GM12878 (cell line): Measurements from ENCODE around the gene MARCHF4. TPM values are rescaled to one million over a fixed set of nuclear protein-coding genes. Genes with fewer than 3 reads are reported as not detected.

Source experiments
- ATAC-seq: fragments of 200-7000 bp; cut with Tn5 transposase; 3 replicates; pipeline ENCODE4 v1.9.1; 2020; ENCODE audit warnings: mild to moderate bottlenecking, moderate library complexity
- BruUV-seq: library from RNA; stranded (reverse); fragments of 400-500 nt; replicated peaks from 2 replicates; lab custom pipeline; 2021; lab: Mats Ljungman, UMichigan
- CTCF ChIA-PET: fragments of 300-600 bp; sonication (Branson Sonifier 250); formaldehyde crosslinking; extraction: SDS; loops from one replicate; lab custom pipeline; 2021; ENCODE audit warnings: inconsistent platforms; lab: Yijun Ruan, JAX
- POLR2A ChIA-PET: fragments of 350-600 bp; formaldehyde crosslinking; extraction: SDS; loops from one replicate; lab custom pipeline; 2021; ENCODE audit warnings: inconsistent platforms; lab: Charles Lee
- RAD21 ChIA-PET: fragments of 300-600 bp; sonication (Branson Sonifier 250); formaldehyde crosslinking; loops from one replicate; lab custom pipeline; 2023; ENCODE audit warnings: antibody characterized with exemption; ENCODE audit not compliant: unreplicated experiment; lab: Charles Lee
- SMC1A ChIA-PET: fragments of 300-600 bp; sonication (Branson Sonifier 250); formaldehyde crosslinking; loops from one replicate; lab custom pipeline; 2023; ENCODE audit not compliant: unreplicated experiment, uncharacterized antibody; lab: Charles Lee
- DNase-seq: peaks from one replicate; pipeline ENCODE4 v3.0.0-alpha.2; 2011; ENCODE audit warnings: low read depth, low spot score
- FAIRE-seq: peaks from 3 replicates; lab custom pipeline; 2011; peaks lifted over from hg19 to GRCh38; lab: Jason Lieb, UNC
- H2AFZ ChIP-seq: 2 replicates; pipeline ENCODE4 v1.6.0; 2011; ENCODE audit warnings: low read depth, low read length, control low read depth; ENCODE audit not compliant: control insufficient read depth
- H3K27ac ChIP-seq: 2 replicates; pipeline ENCODE4 v1.5.1; 2011; ENCODE audit warnings: control low read depth; ENCODE audit not compliant: control insufficient read depth, insufficient read depth
- H3K27me3 ChIP-seq, 2 experiments: replicated peaks in 1 of 2; 2 replicates each; pipeline versions ENCODE4 v1.6.0 to v1.6.1; 2011; ENCODE audit warnings: low read length in 1 of 2; ENCODE audit not compliant: control insufficient read depth in 2 of 2, insufficient read depth in 2 of 2
- H3K36me3 ChIP-seq, 2 experiments: 2 replicates each; pipeline ENCODE4 v1.5.1; 2011; ENCODE audit warnings: low read length in 1 of 2; ENCODE audit not compliant: control insufficient read depth in 2 of 2, insufficient read depth in 2 of 2
- H3K4me1 ChIP-seq: 2 replicates; pipeline ENCODE4 v1.6.1; 2011; ENCODE audit warnings: mild to moderate bottlenecking, low read length, moderate library complexity, mixed read lengths; ENCODE audit not compliant: control insufficient read depth, insufficient read depth
- H3K4me2 ChIP-seq: 2 replicates; pipeline ENCODE4 v1.6.0; 2011; ENCODE audit warnings: control low read depth; ENCODE audit not compliant: control insufficient read depth, insufficient read depth
- H3K4me3 ChIP-seq: fragments of 200-600 bp; sonication (generic); 2 replicates; pipeline ENCODE4 v1.5.1; 2016
- H3K79me2 ChIP-seq: 2 replicates; pipeline ENCODE4 v1.6.0; 2011; ENCODE audit warnings: low read length; ENCODE audit not compliant: control insufficient read depth, insufficient read depth
- H3K9ac ChIP-seq: 2 replicates; pipeline ENCODE4 v1.8.0; 2011; ENCODE audit warnings: low read length, control low read depth, mixed read lengths; ENCODE audit not compliant: control insufficient read depth, insufficient read depth
- H3K9me3 ChIP-seq: replicated peaks from 3 replicates; pipeline ENCODE4 v1.5.1; 2011; ENCODE audit warnings: mild to moderate bottlenecking, low read length; ENCODE audit not compliant: control insufficient read depth, insufficient read depth
- H4K20me1 ChIP-seq: 2 replicates; pipeline ENCODE4 v1.6.0; 2011; ENCODE audit not compliant: control insufficient read depth, insufficient read depth
- CBX5 ChIP-seq: sonication (generic); IDR thresholded peaks from 2 replicates; pipeline ENCODE4 v1.6.1; 2016; ENCODE audit warnings: low read depth, moderate library complexity, mild to moderate bottlenecking, inconsistent platforms
- EZH2 ChIP-seq: IDR thresholded peaks from 2 replicates; pipeline ENCODE4 v1.6.1; 2012; ENCODE audit warnings: low read depth, mild to moderate bottlenecking, control low read depth, inconsistent platforms, low read length, borderline replicate concordance; ENCODE audit not compliant: control insufficient read depth
- HDGF ChIP-seq: fragments of 450-650 bp; IDR thresholded peaks from 2 replicates; pipeline ENCODE4 v1.6.1; 2016; ENCODE audit warnings: antibody characterized with exemption
- IKZF2 ChIP-seq, 2 experiments: fragments of 450-650 bp; IDR thresholded peaks; 2 replicates each; pipeline ENCODE4 v1.6.1; 2017; ENCODE audit warnings: mild to moderate bottlenecking in 2 of 2, moderate library complexity in 2 of 2
- IRF4 ChIP-seq: IDR thresholded peaks from 2 replicates; pipeline ENCODE4 v1.6.1; 2011; ENCODE audit warnings: low read depth, low read length
- IRF5 ChIP-seq: fragments of 450-650 bp; IDR thresholded peaks from 2 replicates; pipeline ENCODE4 v1.6.1; 2017; ENCODE audit warnings: borderline replicate concordance
- MYB ChIP-seq: fragments of 150-350 bp; IDR thresholded peaks from 2 replicates; pipeline ENCODE4 v1.6.1; 2014; ENCODE audit warnings: mild to moderate bottlenecking, low read depth, low read length, borderline replicate concordance
- NFYA ChIP-seq: IDR thresholded peaks from 2 replicates; pipeline ENCODE4 v1.6.1; 2011; ENCODE audit warnings: low read depth, mild to moderate bottlenecking, low read length, improper control_type of control experiment, borderline replicate concordance
- NR2C1 ChIP-seq: fragments of 450-650 bp; IDR thresholded peaks from 2 replicates; pipeline ENCODE4 v1.6.1; 2017; ENCODE audit warnings: antibody characterized with exemption, mild to moderate bottlenecking, moderate library complexity
- POLR2A ChIP-seq: IDR thresholded peaks from 2 replicates; pipeline ENCODE4 v1.6.1; 2011; ENCODE audit warnings: low read depth, mild to moderate bottlenecking, low read length
- RCOR1 ChIP-seq: conservative IDR thresholded peaks from 2 replicates; pipeline ENCODE4 v1.6.1; 2012; ENCODE audit warnings: low read depth, low read length, improper control_type of control experiment
- SP1 ChIP-seq: IDR thresholded peaks from one replicate; pipeline ENCODE4 v1.6.1; 2011; ENCODE audit warnings: low read depth, low read length
- USF1 ChIP-seq: IDR thresholded peaks from 2 replicates; pipeline ENCODE4 v1.6.1; 2011; ENCODE audit warnings: borderline replicate concordance, low read depth, mild to moderate bottlenecking, moderate library complexity, mixed read lengths, low read length; ENCODE audit not compliant: insufficient read depth; ENCODE audit errors: extremely low read length
- WRNIP1 ChIP-seq: IDR thresholded peaks from 2 replicates; pipeline ENCODE4 v1.6.1; 2011; ENCODE audit warnings: low read depth, low read length, improper control_type of control experiment, borderline replicate concordance
- ZNF217 ChIP-seq: fragments of 450-650 bp; IDR thresholded peaks from 2 replicates; pipeline ENCODE4 v1.6.1; 2017; ENCODE audit warnings: antibody characterized with exemption, mild to moderate bottlenecking
- whole genome bisulfite sequencing: methylation state at CpG from one replicate; pipeline ENCODE4 v1.1.6; 2016; ENCODE audit warnings: low lambda C conversion rate; ENCODE audit not compliant: insufficient replicate concordance, insufficient coverage; ENCODE audit errors: missing lambda C conversion rate; 5-methylcytosine and 5-hydroxymethylcytosine counted together
- in situ Hi-C: fragments of 300-500 bp; cut with MboI; formaldehyde crosslinking; loops from 9 replicates; pipeline ENCODE4 v1.14.3; 2018; ENCODE audit warnings: mixed read lengths
- intact Hi-C: fragments of 100-400 bp; cut with micrococcal nuclease; formaldehyde crosslinking; loops from one replicate; pipeline ENCODE4 v1.14.2; 2022; ENCODE audit not compliant: unreplicated experiment
- polyA plus RNA-seq, 11 experiments: library from polyadenylated mRNA; depleted of rRNA in 4 of 11; unstranded in 6 of 11; stranded (reverse) in 5 of 11; fragments of >200 nt; fragmentation: Nextera tagmentation in 4 of 11; fragmentation: Illumina TruSeq in 1 of 11; extraction: Ambion mirVana in 4 of 11; extraction: Trizol in 1 of 11; gene quantifications; 1 replicate in 1 of 11; 2 replicates in 10 of 11; pipeline versions ENCODE4 v1.2.1 to v1.2.3, GENCODE V29; 2011 to 2016; ENCODE audit warnings: inconsistent platforms in 2 of 11, missing spikeins in 2 of 11, low read depth in 1 of 11
- total RNA-seq, 4 experiments: library from RNA; depleted of rRNA in 3 of 4; stranded (reverse); fragments of >200 nt in 3 of 4; fragmentation: Illumina TruSeq in 1 of 4; extraction: Trizol in 1 of 4; gene quantifications; 2 replicates each; pipeline versions ENCODE4 v1.2.1 to v1.2.3, GENCODE V29; 2013 to 2021
- TF ChIP-seq, protein P1 (sequence below): fragments of 450-650 bp; formaldehyde crosslinking; IDR thresholded peaks from 2 replicates; pipeline ENCODE4 v1.5.0; 2022; ENCODE audit warnings: mild to moderate bottlenecking, missing genetic modification characterization
- TF ChIP-seq, protein P2 (sequence below): IDR thresholded peaks from 2 replicates; pipeline ENCODE4 v1.6.1; 2012; ENCODE audit warnings: low read depth, low read length, improper control_type of control experiment

Gene MARCHF4
- total and polyA plus RNA-seq, 10 of the 15 experiments (the other 5 are each of a cell fraction or from before 2014, with no cell fraction given): not detected

GRCh38 chr2:216372761-216373291, 543 bp upstream of the MARCHF4 start:
- DNase-seq: no peak

More at GRCh38 chr2:216372761-216373291, 543 bp upstream of the MARCHF4 start:
- no peak for TF ChIP-seq WRNIP1
- TF ChIP-seq IRF4: no peak
- no peak for TF ChIP-seq HDGF
- TF ChIP-seq POLR2A: no peak
- no peak for TF ChIP-seq SP1
- TF ChIP-seq IRF5: no peak
- no peak for TF ChIP-seq RCOR1
- TF ChIP-seq IKZF2 (IDR thresholded peaks at IDR 0.05): no peak
- TF ChIP-seq EZH2: no peak
- TF ChIP-seq NFYA: no peak
- no peak for TF ChIP-seq CBX5
- no peak for TF ChIP-seq MYB
- TF ChIP-seq, protein P1, sequence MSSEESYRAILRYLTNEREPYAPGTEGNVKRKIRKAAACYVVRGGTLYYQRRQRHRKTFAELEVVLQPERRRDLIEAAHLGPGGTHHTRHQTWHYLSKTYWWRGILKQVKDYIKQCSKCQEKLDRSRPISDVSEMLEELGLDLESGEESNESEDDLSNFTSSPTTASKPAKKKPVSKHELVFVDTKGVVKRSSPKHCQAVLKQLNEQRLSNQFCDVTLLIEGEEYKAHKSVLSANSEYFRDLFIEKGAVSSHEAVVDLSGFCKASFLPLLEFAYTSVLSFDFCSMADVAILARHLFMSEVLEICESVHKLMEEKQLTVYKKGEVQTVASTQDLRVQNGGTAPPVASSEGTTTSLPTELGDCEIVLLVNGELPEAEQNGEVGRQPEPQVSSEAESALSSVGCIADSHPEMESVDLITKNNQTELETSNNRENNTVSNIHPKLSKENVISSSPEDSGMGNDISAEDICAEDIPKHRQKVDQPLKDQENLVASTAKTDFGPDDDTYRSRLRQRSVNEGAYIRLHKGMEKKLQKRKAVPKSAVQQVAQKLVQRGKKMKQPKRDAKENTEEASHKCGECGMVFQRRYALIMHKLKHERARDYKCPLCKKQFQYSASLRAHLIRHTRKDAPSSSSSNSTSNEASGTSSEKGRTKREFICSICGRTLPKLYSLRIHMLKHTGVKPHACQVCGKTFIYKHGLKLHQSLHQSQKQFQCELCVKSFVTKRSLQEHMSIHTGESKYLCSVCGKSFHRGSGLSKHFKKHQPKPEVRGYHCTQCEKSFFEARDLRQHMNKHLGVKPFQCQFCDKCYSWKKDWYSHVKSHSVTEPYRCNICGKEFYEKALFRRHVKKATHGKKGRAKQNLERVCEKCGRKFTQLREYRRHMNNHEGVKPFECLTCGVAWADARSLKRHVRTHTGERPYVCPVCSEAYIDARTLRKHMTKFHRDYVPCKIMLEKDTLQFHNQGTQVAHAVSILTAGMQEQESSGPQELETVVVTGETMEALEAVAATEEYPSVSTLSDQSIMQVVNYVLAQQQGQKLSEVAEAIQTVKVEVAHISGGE (CRISPR knock-in tag): no peak
- no peak for TF ChIP-seq USF1
- TF ChIP-seq, protein P2, sequence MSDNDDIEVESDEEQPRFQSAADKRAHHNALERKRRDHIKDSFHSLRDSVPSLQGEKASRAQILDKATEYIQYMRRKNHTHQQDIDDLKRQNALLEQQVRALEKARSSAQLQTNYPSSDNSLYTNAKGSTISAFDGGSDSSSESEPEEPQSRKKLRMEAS: no peak
- no peak for TF ChIP-seq NR2C1
- TF ChIP-seq ZNF217: no peak
- Histone ChIP-seq H3K9ac (no peak overlapping the region), H3K27me3 (peaks cover 4 to 6% of the 10 kb centered on the region in 2 experiments; a peak in 3 of 4 replicates), H4K20me1 (no peaks in the 10 kb centered on the region), H3K9me3 (no peaks in the 10 kb centered on the region), H3K36me3 (no peaks in the 10 kb centered on the region), H3K4me2 (no peak overlapping the region), H2AFZ (no peak overlapping the region), H3K79me2 (no peaks in the 10 kb centered on the region), H3K27ac (no peak overlapping the region), H3K4me3 (no peak overlapping the region), H3K4me1 (no peaks in the 10 kb centered on the region)
- ChIA-PET POLR2A (no interaction called here), CTCF (interaction anchor here (0.6 to 1.2 kb wide), 3 partner anchors 14 to 30 kb away, joined by 3 read pairs; no protein-coding TSS in a partner anchor), SMC1A (no interaction called here), RAD21 (no interaction called here)
- WGBS: 33% methylated on average over 6 of the region's 6 CpGs
- ATAC-seq (no peak), FAIRE-seq (no peak)
- no TSS peak for BruUV-seq
- intact Hi-C loops: no loop called here
- in situ Hi-C loops: no loop called here
